GM12878 (cell line): ENCODE data around the gene EIF2B1. TPM values are rescaled to one million over a fixed set of nuclear protein-coding genes. Genes with fewer than 3 reads are reported as not detected.

Experiments used
- ATAC-seq: fragments of 200-7000 bp; cut with Tn5 transposase; 3 replicates; pipeline ENCODE4 v1.9.1; 2020; ENCODE audit warnings: mild to moderate bottlenecking, moderate library complexity
- BruUV-seq: library from RNA; stranded (reverse); fragments of 400-500 nt; replicated peaks from 2 replicates; lab custom pipeline; 2021; lab: Mats Ljungman, UMichigan
- CTCF ChIA-PET: fragments of 300-600 bp; sonication (Branson Sonifier 250); formaldehyde crosslinking; extraction: SDS; loops from one replicate; lab custom pipeline; 2021; ENCODE audit warnings: inconsistent platforms; lab: Yijun Ruan, JAX
- POLR2A ChIA-PET: fragments of 350-600 bp; formaldehyde crosslinking; extraction: SDS; loops from one replicate; lab custom pipeline; 2021; ENCODE audit warnings: inconsistent platforms; lab: Charles Lee
- RAD21 ChIA-PET: fragments of 300-600 bp; sonication (Branson Sonifier 250); formaldehyde crosslinking; loops from one replicate; lab custom pipeline; 2023; ENCODE audit warnings: antibody characterized with exemption; ENCODE audit not compliant: unreplicated experiment; lab: Charles Lee
- SMC1A ChIA-PET: fragments of 300-600 bp; sonication (Branson Sonifier 250); formaldehyde crosslinking; loops from one replicate; lab custom pipeline; 2023; ENCODE audit not compliant: unreplicated experiment, uncharacterized antibody; lab: Charles Lee
- DNase-seq: peaks from one replicate; pipeline ENCODE4 v3.0.0-alpha.2; 2011; ENCODE audit warnings: low read depth, low spot score
- FAIRE-seq: peaks from 3 replicates; lab custom pipeline; 2011; peaks lifted over from hg19 to GRCh38; lab: Jason Lieb, UNC
- H2AFZ ChIP-seq: 2 replicates; pipeline ENCODE4 v1.6.0; 2011; ENCODE audit warnings: low read depth, low read length, control low read depth; ENCODE audit not compliant: control insufficient read depth
- H3K27ac ChIP-seq: 2 replicates; pipeline ENCODE4 v1.5.1; 2011; ENCODE audit warnings: control low read depth; ENCODE audit not compliant: control insufficient read depth, insufficient read depth
- H3K27me3 ChIP-seq, 2 experiments: replicated peaks in 1 of 2; 2 replicates each; pipeline versions ENCODE4 v1.6.0 to v1.6.1; 2011; ENCODE audit warnings: low read length in 1 of 2; ENCODE audit not compliant: control insufficient read depth in 2 of 2, insufficient read depth in 2 of 2
- H3K36me3 ChIP-seq, 2 experiments: 2 replicates each; pipeline ENCODE4 v1.5.1; 2011; ENCODE audit warnings: low read length in 1 of 2; ENCODE audit not compliant: control insufficient read depth in 2 of 2, insufficient read depth in 2 of 2
- H3K4me1 ChIP-seq: 2 replicates; pipeline ENCODE4 v1.6.1; 2011; ENCODE audit warnings: mild to moderate bottlenecking, low read length, moderate library complexity, mixed read lengths; ENCODE audit not compliant: control insufficient read depth, insufficient read depth
- H3K4me2 ChIP-seq: 2 replicates; pipeline ENCODE4 v1.6.0; 2011; ENCODE audit warnings: control low read depth; ENCODE audit not compliant: control insufficient read depth, insufficient read depth
- H3K4me3 ChIP-seq: fragments of 200-600 bp; sonication (generic); 2 replicates; pipeline ENCODE4 v1.5.1; 2016
- H3K79me2 ChIP-seq: 2 replicates; pipeline ENCODE4 v1.6.0; 2011; ENCODE audit warnings: low read length; ENCODE audit not compliant: control insufficient read depth, insufficient read depth
- H3K9ac ChIP-seq: 2 replicates; pipeline ENCODE4 v1.8.0; 2011; ENCODE audit warnings: low read length, control low read depth, mixed read lengths; ENCODE audit not compliant: control insufficient read depth, insufficient read depth
- H3K9me3 ChIP-seq: replicated peaks from 3 replicates; pipeline ENCODE4 v1.5.1; 2011; ENCODE audit warnings: mild to moderate bottlenecking, low read length; ENCODE audit not compliant: control insufficient read depth, insufficient read depth
- H4K20me1 ChIP-seq: 2 replicates; pipeline ENCODE4 v1.6.0; 2011; ENCODE audit not compliant: control insufficient read depth, insufficient read depth
- BMI1 ChIP-seq: fragments of 450-650 bp; IDR thresholded peaks from 2 replicates; pipeline ENCODE4 v1.6.1; 2016; ENCODE audit warnings: mild to moderate bottlenecking, moderate library complexity, borderline replicate concordance
- KLF5 ChIP-seq: fragments of 450-650 bp; IDR thresholded peaks from 2 replicates; pipeline ENCODE4 v1.6.1; 2014; ENCODE audit warnings: mild to moderate bottlenecking; ENCODE audit not compliant: partially characterized antibody
- MYC ChIP-seq: IDR thresholded peaks from 2 replicates; pipeline ENCODE4 v1.6.1; 2011; ENCODE audit warnings: mild to moderate bottlenecking, low read length, moderate library complexity, inconsistent platforms; ENCODE audit not compliant: insufficient read depth, insufficient replicate concordance, insufficient read length, severe bottlenecking
- NBN ChIP-seq: fragments of 450-650 bp; IDR thresholded peaks from 2 replicates; pipeline ENCODE4 v1.6.1; 2016
- NFYB ChIP-seq: IDR thresholded peaks from 2 replicates; pipeline ENCODE4 v1.6.1; 2011; ENCODE audit warnings: low read depth, mild to moderate bottlenecking, low read length, improper control_type of control experiment, moderate library complexity; ENCODE audit not compliant: insufficient read depth
- WGBS: methylation state at CpG from one replicate; pipeline ENCODE4 v1.1.6; 2016; ENCODE audit warnings: low lambda C conversion rate; ENCODE audit not compliant: insufficient replicate concordance, insufficient coverage; ENCODE audit errors: missing lambda C conversion rate; 5-methylcytosine and 5-hydroxymethylcytosine counted together
- in situ Hi-C: fragments of 300-500 bp; cut with MboI; formaldehyde crosslinking; loops from 9 replicates; pipeline ENCODE4 v1.14.3; 2018; ENCODE audit warnings: mixed read lengths
- intact Hi-C: fragments of 100-400 bp; cut with micrococcal nuclease; formaldehyde crosslinking; loops from one replicate; pipeline ENCODE4 v1.14.2; 2022; ENCODE audit not compliant: unreplicated experiment
- polyA plus RNA-seq, 11 experiments: library from polyadenylated mRNA; depleted of rRNA in 4 of 11; unstranded in 6 of 11; stranded (reverse) in 5 of 11; fragments of >200 nt; fragmentation: Nextera tagmentation in 4 of 11; fragmentation: Illumina TruSeq in 1 of 11; extraction: Ambion mirVana in 4 of 11; extraction: Trizol in 1 of 11; gene quantifications; 1 replicate in 1 of 11; 2 replicates in 10 of 11; pipeline versions ENCODE4 v1.2.1 to v1.2.3, GENCODE V29; 2011 to 2016; ENCODE audit warnings: inconsistent platforms in 2 of 11, missing spikeins in 2 of 11, low read depth in 1 of 11
- total RNA-seq, 4 experiments: library from RNA; depleted of rRNA in 3 of 4; stranded (reverse); fragments of >200 nt in 3 of 4; fragmentation: Illumina TruSeq in 1 of 4; extraction: Trizol in 1 of 4; gene quantifications; 2 replicates each; pipeline versions ENCODE4 v1.2.1 to v1.2.3, GENCODE V29; 2013 to 2021
- TF ChIP-seq, protein P1 (sequence below): fragments of 450-650 bp; conservative IDR thresholded peaks from 2 replicates; pipeline ENCODE4 v1.6.1; 2017; ENCODE audit warnings: mild to moderate bottlenecking, moderate library complexity
- TF ChIP-seq, protein P2 (sequence below): fragments of 450-650 bp; formaldehyde crosslinking; IDR thresholded peaks from 2 replicates; pipeline ENCODE4 v1.4.0; 2022; ENCODE audit warnings: mild to moderate bottlenecking, moderate library complexity
- TF ChIP-seq, protein P3 (sequence below): fragments of 450-650 bp; IDR thresholded peaks from 2 replicates; pipeline ENCODE4 v1.6.1; 2018; ENCODE audit warnings: mild to moderate bottlenecking, low read depth, moderate library complexity; ENCODE audit not compliant: partially characterized antibody

EIF2B1 gene
- total and polyA plus RNA-seq, 10 of the 15 experiments (the other 5 are each of a cell fraction or from before 2014, with no cell fraction given): 17.6 to 131 (median 49.1) TPM

DNA sequence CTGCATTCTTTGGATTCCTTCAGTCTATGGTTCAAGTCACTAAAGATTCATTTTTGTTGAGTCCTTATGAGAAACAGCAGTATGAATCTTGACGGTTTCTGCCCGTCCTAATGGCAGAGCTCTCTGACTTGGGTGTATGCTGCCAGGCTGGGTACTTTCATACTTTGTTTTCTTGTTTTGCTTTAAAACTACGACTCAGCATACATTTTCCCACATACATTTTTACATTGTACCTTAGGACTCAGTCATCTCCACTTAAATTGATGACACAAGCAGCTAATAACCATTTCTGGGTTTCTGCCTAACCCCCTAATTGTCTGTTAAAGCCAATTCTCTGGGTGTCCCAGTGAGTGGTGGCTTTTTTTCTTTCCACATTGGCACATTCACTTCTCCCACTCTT, 36.4 kb downstream of the EIF2B1 start:
- ATAC-seq (no peak), FAIRE-seq (no peak), DNase-seq (no peak)
- WGBS: 93% methylated on average over 3 of the region's 3 CpGs
- ChIA-PET SMC1A (no interaction called here), POLR2A (no interaction called here), RAD21 (no interaction called here), CTCF (interaction anchor here (1.1 to 1.2 kb wide), 2 partner anchors 13 to 22 kb away, joined by 3 read pairs; partner anchors contain the start of gene TMED2)
- in situ Hi-C loops: no loop called here
- peaks cover 4% of the 10 kb centered on the region; the same call in 1 of the 2 replicates for H3K4me1 ChIP-seq
- H3K4me2 ChIP-seq: no peak overlapping the region
- TF ChIP-seq MYC (no peak), BMI1 (no peak), NFYB (no peak), KLF5 (no peak), NBN (no peak)
- TF ChIP-seq, protein P1, sequence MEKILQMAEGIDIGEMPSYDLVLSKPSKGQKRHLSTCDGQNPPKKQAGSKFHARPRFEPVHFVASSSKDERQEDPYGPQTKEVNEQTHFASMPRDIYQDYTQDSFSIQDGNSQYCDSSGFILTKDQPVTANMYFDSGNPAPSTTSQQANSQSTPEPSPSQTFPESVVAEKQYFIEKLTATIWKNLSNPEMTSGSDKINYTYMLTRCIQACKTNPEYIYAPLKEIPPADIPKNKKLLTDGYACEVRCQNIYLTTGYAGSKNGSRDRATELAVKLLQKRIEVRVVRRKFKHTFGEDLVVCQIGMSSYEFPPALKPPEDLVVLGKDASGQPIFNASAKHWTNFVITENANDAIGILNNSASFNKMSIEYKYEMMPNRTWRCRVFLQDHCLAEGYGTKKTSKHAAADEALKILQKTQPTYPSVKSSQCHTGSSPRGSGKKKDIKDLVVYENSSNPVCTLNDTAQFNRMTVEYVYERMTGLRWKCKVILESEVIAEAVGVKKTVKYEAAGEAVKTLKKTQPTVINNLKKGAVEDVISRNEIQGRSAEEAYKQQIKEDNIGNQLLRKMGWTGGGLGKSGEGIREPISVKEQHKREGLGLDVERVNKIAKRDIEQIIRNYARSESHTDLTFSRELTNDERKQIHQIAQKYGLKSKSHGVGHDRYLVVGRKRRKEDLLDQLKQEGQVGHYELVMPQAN: no peak
- H3K27me3 ChIP-seq: no peaks in the 10 kb centered on the region
- H2AFZ ChIP-seq: no peak overlapping the region
- BruUV-seq: TSS peak; percentile 60
- H3K36me3 ChIP-seq: peaks cover 3 to 14% of the 10 kb centered on the region in 2 experiments
- H3K27ac ChIP-seq: no peak overlapping the region
- H3K79me2 ChIP-seq: peaks cover 22% of the 10 kb centered on the region
- no peak overlapping the region for H3K4me3 ChIP-seq
- H3K9ac ChIP-seq: no peak overlapping the region
- no peaks in the 10 kb centered on the region for H4K20me1 ChIP-seq
- intact Hi-C loops: no loop called here
- no peaks in the 10 kb centered on the region for H3K9me3 ChIP-seq

DNA sequence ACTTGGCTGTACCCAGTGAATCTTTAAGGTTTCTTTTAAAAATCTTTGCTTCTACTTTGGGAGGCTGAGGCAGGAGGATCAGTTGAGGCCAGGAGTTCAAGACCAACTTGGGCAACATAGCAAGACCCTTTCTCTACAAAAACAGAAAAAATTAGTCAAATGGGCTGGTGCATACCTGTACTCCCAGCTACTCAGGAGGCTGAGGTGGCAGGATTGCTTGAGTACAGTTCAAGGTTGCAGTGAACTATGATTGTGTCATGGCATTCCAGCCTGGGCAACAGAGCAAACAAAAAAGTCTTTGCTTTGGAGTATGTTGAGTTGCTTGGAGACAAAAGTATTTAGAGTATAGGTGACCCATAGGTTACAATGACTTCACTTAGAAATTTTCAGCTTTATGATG, 37.8 kb downstream of the EIF2B1 start:
- BruUV-seq: no TSS peak
- H3K4me3 ChIP-seq: no peak overlapping the region
- no peak overlapping the region for H3K9ac ChIP-seq
- ChIA-PET SMC1A (no interaction called here), POLR2A (no interaction called here)
- H3K36me3 ChIP-seq: peaks cover 6 to 19% of the 10 kb centered on the region in 2 experiments
- H3K4me2 ChIP-seq: no peak overlapping the region
- intact Hi-C loops: no loop called here
- no peaks in the 10 kb centered on the region for H3K9me3 ChIP-seq
- no peak for FAIRE-seq
- TF ChIP-seq, protein P2, sequence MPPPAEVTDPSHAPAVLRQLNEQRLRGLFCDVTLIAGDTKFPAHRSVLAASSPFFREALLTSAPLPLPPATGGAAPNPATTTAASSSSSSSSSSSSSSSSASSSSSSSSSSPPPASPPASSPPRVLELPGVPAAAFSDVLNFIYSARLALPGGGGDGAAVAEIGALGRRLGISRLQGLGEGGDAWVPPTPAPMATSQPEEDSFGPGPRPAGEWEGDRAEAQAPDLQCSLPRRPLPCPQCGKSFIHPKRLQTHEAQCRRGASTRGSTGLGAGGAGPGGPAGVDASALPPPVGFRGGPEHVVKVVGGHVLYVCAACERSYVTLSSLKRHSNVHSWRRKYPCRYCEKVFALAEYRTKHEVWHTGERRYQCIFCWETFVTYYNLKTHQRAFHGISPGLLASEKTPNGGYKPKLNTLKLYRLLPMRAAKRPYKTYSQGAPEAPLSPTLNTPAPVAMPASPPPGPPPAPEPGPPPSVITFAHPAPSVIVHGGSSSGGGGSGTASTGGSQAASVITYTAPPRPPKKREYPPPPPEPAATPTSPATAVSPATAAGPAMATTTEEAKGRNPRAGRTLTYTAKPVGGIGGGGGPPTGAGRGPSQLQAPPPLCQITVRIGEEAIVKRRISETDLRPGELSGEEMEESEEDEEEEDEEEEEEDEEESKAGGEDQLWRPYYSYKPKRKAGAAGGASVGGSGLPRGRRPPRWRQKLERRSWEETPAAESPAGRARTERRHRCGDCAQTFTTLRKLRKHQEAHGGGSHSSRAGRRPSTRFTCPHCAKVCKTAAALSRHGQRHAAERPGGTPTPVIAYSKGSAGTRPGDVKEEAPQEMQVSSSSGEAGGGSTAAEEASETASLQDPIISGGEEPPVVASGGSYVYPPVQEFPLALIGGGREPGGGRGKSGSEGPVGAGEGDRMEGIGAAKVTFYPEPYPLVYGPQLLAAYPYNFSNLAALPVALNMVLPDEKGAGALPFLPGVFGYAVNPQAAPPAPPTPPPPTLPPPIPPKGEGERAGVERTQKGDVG (CRISPR knock-in tag): no peak
- TF ChIP-seq, protein P3, sequence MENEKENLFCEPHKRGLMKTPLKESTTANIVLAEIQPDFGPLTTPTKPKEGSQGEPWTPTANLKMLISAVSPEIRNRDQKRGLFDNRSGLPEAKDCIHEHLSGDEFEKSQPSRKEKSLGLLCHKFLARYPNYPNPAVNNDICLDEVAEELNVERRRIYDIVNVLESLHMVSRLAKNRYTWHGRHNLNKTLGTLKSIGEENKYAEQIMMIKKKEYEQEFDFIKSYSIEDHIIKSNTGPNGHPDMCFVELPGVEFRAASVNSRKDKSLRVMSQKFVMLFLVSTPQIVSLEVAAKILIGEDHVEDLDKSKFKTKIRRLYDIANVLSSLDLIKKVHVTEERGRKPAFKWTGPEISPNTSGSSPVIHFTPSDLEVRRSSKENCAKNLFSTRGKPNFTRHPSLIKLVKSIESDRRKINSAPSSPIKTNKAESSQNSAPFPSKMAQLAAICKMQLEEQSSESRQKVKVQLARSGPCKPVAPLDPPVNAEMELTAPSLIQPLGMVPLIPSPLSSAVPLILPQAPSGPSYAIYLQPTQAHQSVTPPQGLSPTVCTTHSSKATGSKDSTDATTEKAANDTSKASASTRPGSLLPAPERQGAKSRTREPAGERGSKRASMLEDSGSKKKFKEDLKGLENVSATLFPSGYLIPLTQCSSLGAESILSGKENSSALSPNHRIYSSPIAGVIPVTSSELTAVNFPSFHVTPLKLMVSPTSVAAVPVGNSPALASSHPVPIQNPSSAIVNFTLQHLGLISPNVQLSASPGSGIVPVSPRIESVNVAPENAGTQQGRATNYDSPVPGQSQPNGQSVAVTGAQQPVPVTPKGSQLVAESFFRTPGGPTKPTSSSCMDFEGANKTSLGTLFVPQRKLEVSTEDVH: no peak
- TF ChIP-seq, all 136 proteins: peak for 0
- H3K27me3 ChIP-seq: no peaks in the 10 kb centered on the region
- DNase-seq (no peak), ATAC-seq (no peak)
- H4K20me1 ChIP-seq: no peaks in the 10 kb centered on the region
- no peak overlapping the region for H3K27ac ChIP-seq
- ChIA-PET RAD21 (no interaction called here), CTCF (no interaction called here)
- H3K79me2 ChIP-seq: peaks cover 10% of the 10 kb centered on the region
- H2AFZ ChIP-seq: no peak overlapping the region
- H3K4me1 ChIP-seq: peaks cover under 1% of the 10 kb centered on the region; the same call in 1 of the 2 replicates
- in situ Hi-C loops: no loop called here
